ENCODE results near the gene CADM1. TPM values are rescaled to one million over a fixed set of nuclear protein-coding genes. Genes with fewer than 3 reads are reported as not detected.

The CADM1 gene
- total RNA-seq, 2 experiments from 2014 or later = 0.47 to 0.63 TPM

- TF ChIP-seq CTCF (IDR thresholded peaks at IDR 0.05) = no peak
- CTCF ChIA-PET = no interaction called here
- ATAC-seq (no peak), DNase-seq (no peak)
- POLR2A ChIA-PET = no interaction called here
- Mint-ChIP-seq H3K27me3 (peaks cover 2% of the 10 kb centered on the region), H3K4me3 (no peak overlapping the region), H3K4me1 (ENCODE audit: low read depth) (no peaks in the 10 kb centered on the region), H3K27ac (no peak overlapping the region), H3K9me3 (no peaks in the 10 kb centered on the region), H3K36me3 (ENCODE audit: low read depth) (no peaks in the 10 kb centered on the region)
- intact Hi-C loops (cut with micrococcal nuclease) = no loop called here
Measured at GRCh38 chr11:115271643-115272042, 232.6 kb downstream of the CADM1 start.

GRCh38 chr11:115269191-115269950 is 234.8 kb downstream of the CADM1 start:
- no peak for TF ChIP-seq CTCF (IDR thresholded peaks at IDR 0.05)
- H3K4me3 Mint-ChIP-seq = no peak overlapping the region
- no peak for DNase-seq
- H3K9me3 Mint-ChIP-seq = no peaks in the 10 kb centered on the region
- ChIA-PET POLR2A (no interaction called here), CTCF (no interaction called here)
- no peaks in the 10 kb centered on the region for H3K4me1 Mint-ChIP-seq (ENCODE audit: low read depth)
- peaks cover 2% of the 10 kb centered on the region for H3K27me3 Mint-ChIP-seq
- no peaks in the 10 kb centered on the region for H3K36me3 Mint-ChIP-seq (ENCODE audit: low read depth)
- H3K27ac Mint-ChIP-seq = no peak overlapping the region
- ATAC-seq = no peak
- intact Hi-C loops (cut with micrococcal nuclease) = no loop called here

GRCh38 chr11:115267871-115268270 is 236.3 kb downstream of the CADM1 start:
- DNase-seq (peak; percentile 8), ATAC-seq (no peak)
- Mint-ChIP-seq H3K27me3 (peaks cover 2% of the 10 kb centered on the region), H3K27ac (no peak overlapping the region), H3K9me3 (no peaks in the 10 kb centered on the region), H3K4me1 (ENCODE audit: low read depth) (no peaks in the 10 kb centered on the region), H3K4me3 (no peak overlapping the region), H3K36me3 (ENCODE audit: low read depth) (no peaks in the 10 kb centered on the region)
- ChIA-PET CTCF (interaction anchor here (1.6 kb wide), 1 partner anchor 8 kb away, joined by 3 read pairs; no protein-coding TSS in a partner anchor), POLR2A (no interaction called here)
- TF ChIP-seq CTCF (IDR thresholded peaks at IDR 0.05) = no peak
- intact Hi-C loops (cut with micrococcal nuclease) = no loop called here

- Mint-ChIP-seq H3K36me3 (ENCODE audit: low read depth) (no peaks in the 10 kb centered on the region), H3K9me3 (no peaks in the 10 kb centered on the region), H3K27me3 (peaks cover 2% of the 10 kb centered on the region), H3K4me3 (no peak overlapping the region), H3K4me1 (ENCODE audit: low read depth) (no peaks in the 10 kb centered on the region), H3K27ac (no peak overlapping the region)
- DNase-seq = no peak
- ATAC-seq = no peak
- ChIA-PET CTCF (interaction anchor here (1.2 to 1.6 kb wide), 2 partner anchors 7 to 50 kb away, joined by 3 read pairs; no protein-coding TSS in a partner anchor), POLR2A (no interaction called here)
- intact Hi-C loops (cut with micrococcal nuclease) = no loop called here
- TF ChIP-seq CTCF (IDR thresholded peaks at IDR 0.05) = no peak
Measured at GRCh38 chr11:115267238-115267781, 236.9 kb downstream of the CADM1 start.

GRCh38 chr11:115266066-115266639 is 238.1 kb downstream of the CADM1 start:
- DNase-seq = no peak

More at GRCh38 chr11:115266066-115266639, 238.1 kb downstream of the CADM1 start:
- Mint-ChIP-seq H3K9me3 (no peaks in the 10 kb centered on the region), H3K36me3 (ENCODE audit: low read depth) (no peaks in the 10 kb centered on the region), H3K4me1 (ENCODE audit: low read depth) (no peaks in the 10 kb centered on the region), H3K4me3 (no peak overlapping the region), H3K27ac (no peak overlapping the region), H3K27me3 (peaks cover 2% of the 10 kb centered on the region)
- ChIA-PET POLR2A (no interaction called here), CTCF (interaction anchor here (1.2 kb wide), 1 partner anchor 51 kb away, joined by 3 read pairs; no protein-coding TSS in a partner anchor)
- no peak for ATAC-seq
- intact Hi-C loops (cut with micrococcal nuclease) = no loop called here
- no peak for TF ChIP-seq CTCF (IDR thresholded peaks at IDR 0.05)
